BE2C (cell line): Measurements from ENCODE around the gene PDE7B.
"Not testable (repeated sequence)": the region's sequence is repeated elsewhere in the genome, so short reads cannot be mapped to it uniquely, and the experiment has no call there.

Source experiments
- DNase-seq: peaks from one replicate; pipeline ENCODE4 v3.0.0-alpha.2; 2020
- H3K27me3 ChIP-seq: fragments of 250-450 bp; sonication (Bioruptor Pico); 2 replicates; pipeline ENCODE4 v1.5.1; 2020; ENCODE audit warnings: mild to moderate bottlenecking
- H3K36me3 ChIP-seq: fragments of 250-450 bp; sonication (Bioruptor Pico); 2 replicates; pipeline ENCODE4 v1.5.1; 2020; ENCODE audit warnings: mild to moderate bottlenecking
- H3K4me1 ChIP-seq: fragments of 250-450 bp; sonication (Bioruptor Pico); 2 replicates; pipeline ENCODE4 v1.5.1; 2020
- H3K4me3 ChIP-seq: 2 replicates; pipeline ENCODE4 v1.5.1; 2011; ENCODE audit warnings: low read depth, low read length
- H3K9me3 ChIP-seq: fragments of 250-450 bp; sonication (Bioruptor Pico); 2 replicates; pipeline ENCODE4 v1.5.1; 2020
- CTCF ChIP-seq: IDR thresholded peaks from 2 replicates; pipeline ENCODE4 v1.5.1; 2012; ENCODE audit warnings: mild to moderate bottlenecking, low read depth, low read length

PDE7B gene

GRCh38 chr6:136137008-136137692 lies 285.6 kb downstream of the PDE7B start:
- no peak for TF ChIP-seq CTCF
- no peaks in the 10 kb centered on the region for H3K36me3 ChIP-seq
- no peaks in the 10 kb centered on the region for H3K9me3 ChIP-seq
- H3K4me3 ChIP-seq = no peak overlapping the region
- no peak for DNase-seq
- no peaks in the 10 kb centered on the region for H3K27me3 ChIP-seq
- no peaks in the 10 kb centered on the region for H3K4me1 ChIP-seq

DNA sequence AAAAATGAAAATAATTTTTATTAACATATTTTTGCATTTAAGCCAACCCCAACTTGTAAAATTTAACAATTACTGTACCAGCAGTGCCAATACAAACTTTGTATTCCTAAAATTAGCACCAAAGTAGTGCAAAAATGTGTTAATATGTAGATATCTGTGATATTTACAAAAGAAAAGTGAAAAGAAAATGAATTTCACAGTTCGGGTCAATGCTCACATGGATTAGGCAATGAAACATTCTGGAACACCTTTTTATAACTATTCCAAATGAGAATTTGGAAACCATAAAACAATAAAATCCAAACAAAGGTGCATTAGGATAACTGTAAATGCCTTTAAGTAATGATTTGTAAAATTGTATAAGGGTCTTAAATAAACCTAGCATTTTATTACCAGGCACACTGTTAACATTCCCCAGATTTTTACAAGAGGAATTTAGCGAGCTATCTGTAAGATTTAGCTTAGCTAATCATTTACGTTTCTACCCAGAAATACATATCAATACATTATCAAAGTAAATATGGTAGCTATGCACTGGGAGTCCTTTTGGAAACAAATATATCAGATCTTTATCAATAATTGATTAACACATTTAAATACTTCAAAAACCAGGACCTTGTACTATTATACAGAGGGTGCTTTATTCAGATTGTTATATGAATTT lies 286.4 kb downstream of the PDE7B start:
- no peaks in the 10 kb centered on the region for H3K9me3 ChIP-seq
- no peaks in the 10 kb centered on the region for H3K27me3 ChIP-seq
- no peaks in the 10 kb centered on the region for H3K4me1 ChIP-seq
- H3K36me3 ChIP-seq = no peaks in the 10 kb centered on the region
- no peak for TF ChIP-seq CTCF
- H3K4me3 ChIP-seq = no peak overlapping the region
- no peak for DNase-seq

DNA sequence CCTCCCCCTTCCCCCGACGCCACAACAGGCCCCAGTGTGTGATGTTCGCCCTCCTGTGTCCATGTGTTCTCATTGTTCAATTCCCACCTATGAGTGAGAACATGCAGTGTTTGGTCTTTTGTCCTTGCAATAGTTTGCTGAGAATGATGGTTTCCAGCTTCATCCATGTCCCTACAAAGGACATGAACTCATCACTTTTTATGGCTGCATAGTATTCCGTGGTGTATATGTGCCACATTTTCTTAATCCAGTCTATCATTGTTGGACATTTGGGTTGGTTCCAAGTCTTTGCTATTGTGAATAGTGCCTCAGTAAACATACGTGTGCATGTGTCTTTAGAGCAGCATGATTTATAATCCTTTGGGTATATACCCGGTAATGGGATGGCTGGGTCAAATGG lies 287.6 kb downstream of the PDE7B start:
- H3K9me3 ChIP-seq, H3K4me3 ChIP-seq, H3K36me3 ChIP-seq, DNase-seq, H3K27me3 ChIP-seq, H3K4me1 ChIP-seq: not testable (repeated sequence)

DNA sequence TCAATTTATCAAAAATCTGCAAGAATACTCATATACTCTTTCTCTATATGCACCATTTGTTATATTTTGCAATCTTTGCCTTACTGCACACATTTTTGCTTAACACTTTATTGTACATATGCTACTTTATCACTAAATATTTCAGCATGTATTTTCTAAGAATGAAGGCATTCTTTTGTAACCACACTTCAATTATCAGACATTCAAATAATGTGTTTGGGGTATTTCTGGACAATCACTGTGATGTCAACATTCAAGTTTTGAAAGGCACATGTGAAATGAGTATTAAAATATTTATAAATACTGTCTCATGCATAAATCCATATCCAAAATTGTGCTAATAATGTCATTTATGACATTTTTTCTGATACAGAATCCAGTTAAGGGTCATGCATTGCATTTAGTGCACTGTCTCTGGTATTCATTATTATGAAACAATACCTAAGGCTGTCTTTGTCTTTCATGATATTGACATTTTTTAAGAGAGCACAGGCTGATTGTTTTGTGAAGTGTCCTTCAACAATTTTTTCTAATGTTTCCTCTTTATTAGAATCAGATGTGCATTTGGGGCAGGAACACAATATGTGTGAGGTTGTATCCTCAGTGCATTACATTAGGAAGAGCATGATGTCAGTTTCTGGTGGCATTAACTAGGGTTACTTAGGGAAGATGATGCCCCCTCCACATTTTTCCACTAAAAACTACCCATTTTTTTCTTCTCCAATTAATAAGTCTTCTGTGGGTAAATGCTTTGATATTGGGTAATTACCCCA lies 292.9 kb downstream of the PDE7B start:
- H3K4me1 ChIP-seq = peaks cover 4% of the 10 kb centered on the region
- no peak overlapping the region for H3K4me3 ChIP-seq
- H3K36me3 ChIP-seq = no peaks in the 10 kb centered on the region
- no peaks in the 10 kb centered on the region for H3K27me3 ChIP-seq
- DNase-seq = no peak
- no peak for TF ChIP-seq CTCF
- H3K9me3 ChIP-seq = no peaks in the 10 kb centered on the region

- TF ChIP-seq CTCF = no peak
- no peak overlapping the region for H3K4me3 ChIP-seq
- DNase-seq = no peak
- no peaks in the 10 kb centered on the region for H3K9me3 ChIP-seq
- H3K27me3 ChIP-seq = no peaks in the 10 kb centered on the region; the same call in 1 of the 2 replicates
- peaks cover 4% of the 10 kb centered on the region for H3K4me1 ChIP-seq
- H3K36me3 ChIP-seq = no peaks in the 10 kb centered on the region
Measured at GRCh38 chr6:136146130-136146529, 294.6 kb downstream of the PDE7B start.

DNA sequence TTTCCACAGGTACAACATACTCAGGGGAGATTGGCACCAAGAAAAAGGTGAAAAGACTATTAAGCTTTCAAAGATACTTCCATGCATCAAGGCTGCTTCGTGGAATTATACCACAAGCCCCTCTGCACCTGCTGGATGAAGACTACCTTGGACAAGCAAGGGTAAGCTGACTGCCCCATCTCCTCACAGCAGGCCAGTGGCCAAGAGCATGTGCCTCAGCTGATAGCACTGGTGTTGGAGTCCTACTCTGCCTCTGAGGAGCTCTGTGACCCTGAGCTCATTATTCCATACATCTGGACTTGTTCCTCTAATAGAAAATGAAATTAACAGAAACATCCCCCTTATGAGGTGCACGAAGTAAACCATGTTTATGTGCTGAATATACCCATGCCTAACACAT lies 295.8 kb downstream of the PDE7B start:
- Histone ChIP-seq H3K9me3 (no peaks in the 10 kb centered on the region), H3K27me3 (no peaks in the 10 kb centered on the region; the same call in 1 of the 2 replicates), H3K4me3 (no peak overlapping the region), H3K4me1 (peaks cover 4% of the 10 kb centered on the region), H3K36me3 (no peaks in the 10 kb centered on the region)
- no peak for TF ChIP-seq CTCF
- no peak for DNase-seq
